NCI-H1436 treated with DMSO at 0.1 percent for 48 hours (cell line): ENCODE results near the gene PAQR7.

Source experiments
- DNase-seq: peaks from one replicate; lab custom pipeline; 2025; lab: John Stamatoyannopoulos, UW

The PAQR7 gene

DNA sequence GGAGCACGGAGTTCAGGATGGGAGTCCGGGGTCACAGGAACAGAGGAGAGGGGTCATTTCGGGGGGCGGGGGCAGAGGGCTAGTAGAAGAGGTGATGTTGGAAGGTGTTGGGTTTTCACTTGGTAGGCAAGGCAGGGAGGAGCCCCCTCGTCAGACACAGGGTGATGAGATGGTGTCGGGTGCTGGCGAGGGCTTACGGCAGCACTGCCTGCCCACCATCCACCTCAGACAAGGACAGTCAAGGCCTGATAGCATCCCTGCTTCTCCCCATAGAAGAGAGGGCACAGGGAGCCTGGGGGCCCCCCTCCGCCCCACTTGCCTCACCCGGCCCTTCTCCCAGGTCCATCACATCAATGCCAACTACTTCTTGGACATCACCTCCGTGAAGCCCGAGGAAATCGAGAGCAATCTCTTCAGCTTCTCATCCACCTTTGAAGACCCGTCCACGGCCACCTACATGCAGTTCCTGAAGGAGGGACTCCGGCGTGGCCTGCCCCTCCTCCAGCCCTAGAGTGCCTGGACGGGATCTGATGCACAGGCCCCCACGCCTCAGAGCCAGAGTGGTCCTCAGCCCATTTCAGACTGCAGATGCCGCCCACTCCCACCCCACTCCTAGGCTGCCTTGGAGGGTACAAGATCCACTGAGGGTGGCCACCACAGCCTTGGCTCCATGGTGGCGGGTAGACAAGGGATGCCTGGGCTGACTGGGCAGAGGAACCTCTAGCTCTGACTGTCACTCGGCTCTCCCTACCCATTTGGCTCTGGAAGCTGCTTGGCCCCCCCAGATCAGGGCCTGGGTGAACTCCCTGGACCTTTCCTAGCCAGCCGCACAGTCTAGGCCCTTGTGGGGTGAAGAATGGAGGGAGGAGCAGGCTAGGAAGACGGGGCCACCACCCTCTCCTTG is 60.0 kb downstream of the PAQR7 start:
- no peak for DNase-seq

DNA sequence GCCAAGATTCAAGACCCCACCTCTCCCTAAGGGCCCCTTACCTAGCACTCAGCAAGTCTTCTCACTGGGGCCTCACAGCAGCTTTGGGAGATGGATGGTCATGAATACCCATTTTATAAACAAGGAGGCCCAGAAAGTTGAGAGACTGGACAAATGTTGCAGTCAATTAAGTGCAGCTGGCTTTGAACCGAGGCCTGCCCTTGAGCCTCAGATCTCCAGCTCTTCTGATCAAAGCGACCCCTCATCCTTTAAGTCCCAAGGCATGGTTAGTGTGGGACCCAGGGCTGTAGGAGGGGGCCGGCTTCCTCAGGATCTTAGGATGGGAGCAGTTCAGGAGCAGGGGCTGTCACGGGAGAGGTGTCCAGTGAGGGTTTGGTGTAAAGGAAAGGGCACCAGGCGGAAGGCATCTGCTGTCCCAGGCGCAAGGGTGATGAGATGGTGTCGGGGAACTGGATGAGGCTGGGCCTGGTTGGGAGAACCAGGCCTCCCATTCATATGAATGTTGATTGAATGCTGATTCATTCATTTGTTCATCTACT is 60.9 kb downstream of the PAQR7 start:
- no peak for DNase-seq

DNA sequence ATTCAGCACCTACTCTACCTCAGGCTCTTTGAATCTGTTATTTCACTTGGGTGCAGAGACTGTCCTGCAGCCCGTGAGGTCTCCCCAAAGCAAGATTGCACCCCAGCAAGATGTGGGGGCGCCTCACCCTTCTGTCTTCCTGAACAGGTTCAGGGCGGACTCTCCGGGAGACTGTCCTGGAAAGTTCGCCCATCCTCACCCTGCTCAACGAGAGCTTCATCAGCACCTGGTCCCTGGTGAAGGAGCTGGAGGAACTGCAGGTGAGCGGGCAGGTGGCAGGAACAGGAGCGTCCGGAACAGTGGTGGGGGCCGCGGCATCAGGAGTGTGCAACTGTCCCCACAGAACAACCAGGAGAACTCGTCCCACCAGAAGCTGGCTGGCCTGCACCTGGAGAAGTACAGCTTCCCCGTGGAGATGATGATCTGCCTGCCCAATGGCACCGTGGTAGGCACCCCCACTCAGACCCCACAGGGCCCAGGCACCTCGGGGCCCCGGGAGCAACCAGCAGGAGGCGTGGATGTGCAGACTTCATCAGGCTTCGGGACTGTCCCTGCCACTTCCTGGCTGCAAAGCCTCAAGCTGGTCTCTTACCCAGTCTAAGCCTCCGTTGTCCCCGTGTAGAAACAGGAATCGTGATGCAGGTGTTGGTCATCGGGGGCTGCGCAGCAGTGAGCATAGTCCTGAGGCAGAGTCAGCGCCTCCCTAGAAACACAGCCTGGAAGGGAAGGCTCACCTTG is 61.6 kb downstream of the PAQR7 start:
- no peak for DNase-seq

DNA sequence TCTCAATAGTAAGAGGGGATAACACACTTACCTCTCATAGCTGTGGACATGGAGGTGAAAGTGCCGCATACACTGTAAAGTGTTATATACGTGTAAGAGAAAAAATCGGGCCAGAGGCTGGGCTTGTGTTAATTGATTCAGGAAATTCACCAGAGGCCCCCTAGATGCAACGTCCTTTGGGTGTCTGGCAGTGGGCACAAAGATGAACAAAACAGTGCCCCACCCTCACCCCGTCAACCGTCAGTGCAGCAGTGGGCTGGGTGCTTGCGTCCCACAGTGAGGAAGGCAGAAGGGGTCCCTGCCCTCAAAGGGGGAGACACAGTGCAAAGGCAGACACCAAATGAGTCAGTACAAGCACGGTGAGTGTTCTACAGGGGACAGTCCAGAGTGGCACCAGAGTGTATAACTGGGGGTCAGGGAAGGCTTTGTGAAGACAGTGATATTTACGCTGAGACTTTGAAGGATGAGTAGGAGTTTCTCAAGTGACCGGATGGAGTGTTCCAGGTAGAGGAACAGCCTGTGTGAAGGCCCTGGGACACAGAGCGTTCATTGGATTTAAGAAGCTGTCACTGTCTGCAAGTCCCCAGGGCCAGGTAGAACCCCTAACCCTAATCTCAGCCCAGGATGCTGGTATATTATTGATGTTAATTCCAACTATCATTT is 62.3 kb downstream of the PAQR7 start:
- no peak for DNase-seq
